NT2/D1 (cell line): ENCODE data around the gene BSND.
"Not testable (repeated sequence)": the region's sequence is repeated elsewhere in the genome, so short reads cannot be mapped to it uniquely, and the experiment has no call there.

Experiments used
- DNase-seq: peaks from one replicate; pipeline ENCODE4 v3.0.0-alpha.2; 2011; ENCODE audit warnings: low read depth, low spot score
- H3K27me3 ChIP-seq: 2 replicates; pipeline ENCODE4 v1.6.0; 2011; ENCODE audit warnings: mild to moderate bottlenecking; ENCODE audit not compliant: insufficient read length, insufficient read depth
- H3K36me3 ChIP-seq: 2 replicates; pipeline ENCODE4 v1.6.1; 2011; ENCODE audit warnings: mild to moderate bottlenecking, low read length, mixed read lengths; ENCODE audit not compliant: insufficient read depth, insufficient read length
- H3K4me1 ChIP-seq: 2 replicates; pipeline ENCODE4 v1.5.1; 2011; ENCODE audit not compliant: insufficient read depth, insufficient read length
- H3K4me3 ChIP-seq: 2 replicates; pipeline ENCODE4 v1.5.1; 2011; ENCODE audit warnings: low read depth; ENCODE audit not compliant: insufficient read length
- H3K9ac ChIP-seq: 2 replicates; pipeline ENCODE4 v1.6.0; 2011; ENCODE audit warnings: low read depth; ENCODE audit not compliant: insufficient read length
- H3K9me3 ChIP-seq: 2 replicates; pipeline ENCODE4 v1.5.1; 2011; ENCODE audit warnings: mild to moderate bottlenecking, low read length; ENCODE audit not compliant: insufficient read depth
- SUZ12 ChIP-seq: IDR thresholded peaks from 2 replicates; pipeline ENCODE4 v1.6.1; 2011; ENCODE audit not compliant: insufficient read length, insufficient read depth; ENCODE audit errors: extremely low read depth
- YY1 ChIP-seq: IDR thresholded peaks from 2 replicates; pipeline ENCODE4 v1.6.1; 2011; ENCODE audit not compliant: insufficient read length, insufficient read depth
- ZNF274 ChIP-seq: IDR thresholded peaks from 2 replicates; pipeline ENCODE4 v1.6.1; 2011; ENCODE audit warnings: mild to moderate bottlenecking, low read depth, low read length

Gene BSND

DNA sequence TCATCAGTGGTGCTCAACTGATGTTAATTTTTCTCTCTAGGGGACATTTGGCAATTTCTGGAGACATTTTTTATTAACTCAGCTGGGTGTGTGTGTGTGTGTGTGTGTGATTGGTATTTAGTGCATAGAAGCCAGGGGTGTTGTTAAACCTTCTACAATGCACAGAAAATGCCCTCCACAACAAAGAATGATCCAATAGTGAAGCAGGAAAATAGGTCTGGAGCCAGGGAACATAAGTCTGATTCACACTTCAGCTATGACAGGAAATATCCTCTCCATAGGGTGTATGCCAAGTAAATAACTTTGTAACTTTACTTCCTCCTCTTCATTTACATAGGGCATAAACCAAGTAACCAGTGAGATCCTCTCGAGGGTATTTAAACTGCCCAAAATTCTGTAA lies 43.4 kb upstream of the BSND start:
- Histone ChIP-seq H3K4me1 (peaks cover 2% of the 10 kb centered on the region), H3K27me3 (no peaks in the 10 kb centered on the region), H3K4me3 (no peak overlapping the region), H3K36me3 (no peaks in the 10 kb centered on the region), H3K9ac (no peak overlapping the region), H3K9me3 (peaks cover 50% of the 10 kb centered on the region)
- DNase-seq = no peak
- TF ChIP-seq YY1 (no peak), ZNF274 (no peak), SUZ12 (no peak)

- Histone ChIP-seq H3K9ac (no peak overlapping the region), H3K4me1 (no peaks in the 10 kb centered on the region), H3K9me3 (peaks cover 53% of the 10 kb centered on the region), H3K4me3 (no peak overlapping the region), H3K27me3 (no peaks in the 10 kb centered on the region), H3K36me3 (no peaks in the 10 kb centered on the region)
- TF ChIP-seq YY1 = no peak
- TF ChIP-seq ZNF274 = no peak
- no peak for TF ChIP-seq SUZ12
- no peak for DNase-seq
Measured at GRCh38 chr1:54956726-54957125, 42.0 kb upstream of the BSND start.

DNA sequence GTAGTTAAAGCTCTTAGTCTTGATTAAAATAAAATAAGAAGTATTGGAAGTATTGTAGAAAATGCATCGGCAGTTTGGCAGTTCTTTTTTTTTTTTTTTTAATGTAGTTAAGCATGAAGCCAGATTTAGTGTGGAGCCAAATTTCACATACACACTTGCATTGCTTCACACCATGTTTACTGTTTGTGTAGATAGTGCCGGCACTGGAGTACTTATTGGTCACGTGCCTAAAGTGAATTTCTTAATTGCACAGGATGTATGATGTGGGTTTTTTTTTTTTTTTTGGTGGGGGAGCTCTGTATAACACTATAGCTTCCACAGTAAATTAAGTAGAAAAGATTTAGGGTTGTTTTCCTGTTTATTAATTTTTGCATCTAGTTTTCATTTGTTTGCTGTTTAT lies 39.5 kb upstream of the BSND start:
- Histone ChIP-seq H3K36me3 (no peaks in the 10 kb centered on the region), H3K9ac (no peak overlapping the region), H3K27me3 (no peaks in the 10 kb centered on the region), H3K4me3 (no peak overlapping the region), H3K4me1 (no peaks in the 10 kb centered on the region), H3K9me3 (peaks cover 58% of the 10 kb centered on the region)
- no peak for TF ChIP-seq SUZ12
- TF ChIP-seq ZNF274 = no peak
- TF ChIP-seq YY1 = no peak
- DNase-seq = no peak

- Histone ChIP-seq H3K9me3 (peaks cover 33% of the 10 kb centered on the region), H3K4me1 (no peaks in the 10 kb centered on the region), H3K4me3 (no peak overlapping the region), H3K9ac (no peak overlapping the region), H3K27me3 (no peaks in the 10 kb centered on the region), H3K36me3 (no peaks in the 10 kb centered on the region)
- no peak for TF ChIP-seq ZNF274
- TF ChIP-seq YY1 = no peak
- TF ChIP-seq SUZ12 = no peak
- peak; percentile 66 for DNase-seq
Measured at GRCh38 chr1:54962612-54963395, 35.9 kb upstream of the BSND start.

- peaks cover 23% of the 10 kb centered on the region for H3K9me3 ChIP-seq
- H3K4me1 ChIP-seq, H3K36me3 ChIP-seq, H3K9ac ChIP-seq, DNase-seq, H3K27me3 ChIP-seq, H3K4me3 ChIP-seq: not testable (repeated sequence)
Measured at GRCh38 chr1:54963829-54964228, 34.9 kb upstream of the BSND start.

DNA sequence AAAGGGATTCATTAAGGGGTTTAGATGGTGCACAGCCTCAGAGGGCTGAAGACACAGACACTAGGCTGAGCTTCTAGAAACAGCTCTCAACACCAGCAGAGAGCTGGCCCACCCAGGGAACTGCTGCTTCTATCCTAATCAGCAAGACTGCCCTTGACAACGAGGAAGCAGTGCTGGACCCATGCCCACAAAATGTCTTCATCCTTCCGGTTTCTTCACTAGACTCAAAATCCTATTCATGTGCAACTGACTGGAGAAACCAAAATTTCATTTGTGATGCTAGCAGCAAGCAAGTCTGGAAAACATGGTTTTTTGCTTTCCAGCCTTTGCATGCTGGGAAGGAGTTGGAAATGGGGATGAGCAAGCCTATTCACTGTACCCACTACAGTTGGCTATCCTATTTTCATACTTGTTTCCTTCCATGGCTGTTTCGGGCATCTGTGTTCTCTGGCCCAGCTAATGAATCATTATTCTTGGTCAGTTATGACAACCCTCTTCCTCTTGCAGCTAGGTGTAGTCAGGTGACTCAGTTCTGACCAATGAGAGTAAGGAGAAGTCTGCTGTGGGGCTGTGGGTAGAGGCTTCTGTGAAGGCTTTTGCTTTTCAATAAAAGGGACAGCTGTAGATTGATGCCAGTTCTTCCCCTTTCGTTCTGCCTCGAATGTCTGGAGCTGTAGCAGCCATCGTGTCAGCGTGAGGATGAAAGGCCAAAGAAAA lies 33.0 kb upstream of the BSND start:
- no peak for TF ChIP-seq YY1
- TF ChIP-seq ZNF274 = no peak
- no peak for TF ChIP-seq SUZ12
- no peak for DNase-seq
- Histone ChIP-seq H3K27me3 (no peaks in the 10 kb centered on the region), H3K9ac (no peak overlapping the region), H3K4me3 (no peak overlapping the region), H3K9me3 (peaks cover 5% of the 10 kb centered on the region; the same call in 1 of the 2 replicates), H3K4me1 (no peaks in the 10 kb centered on the region), H3K36me3 (no peaks in the 10 kb centered on the region)

- H3K4me3 ChIP-seq = no peak overlapping the region
- H3K9ac ChIP-seq = no peak overlapping the region
- H3K4me1 ChIP-seq = no peaks in the 10 kb centered on the region
- DNase-seq = no peak
- no peaks in the 10 kb centered on the region for H3K27me3 ChIP-seq
- H3K36me3 ChIP-seq = no peaks in the 10 kb centered on the region
- peaks cover 5% of the 10 kb centered on the region; the same call in 1 of the 2 replicates for H3K9me3 ChIP-seq
- TF ChIP-seq ZNF274 = no peak
- no peak for TF ChIP-seq SUZ12
- no peak for TF ChIP-seq YY1
Measured at GRCh38 chr1:54967372-54967771, 31.4 kb upstream of the BSND start.
